Liver (tissue), 9 donors: ENCODE results near the gene PALM3. TPM values are rescaled to one million over a fixed set of nuclear protein-coding genes. Genes with fewer than 3 reads are reported as not detected.

Source experiments
- DNase-seq: peaks from one replicate; pipeline ENCODE4 v3.0.0-alpha.2; 2017; ENCODE audit warnings: low spot score
- H3K27ac ChIP-seq, 2 donors: one replicate each; pipeline ENCODE4 v1.7.0; 2013; ENCODE audit warnings: inconsistent platforms in 2 of 2, low read length in 2 of 2, control low read depth in 1 of 2, low read depth in 1 of 2, mild to moderate bottlenecking in 1 of 2
- H3K27me3 ChIP-seq, 4 donors: one replicate each; pipeline versions ENCODE4 v1.6.1 to v1.7.0; 2013; ENCODE audit warnings: low read length in 3 of 4, inconsistent platforms in 1 of 4, mild to moderate bottlenecking in 1 of 4, moderate library complexity in 1 of 4; ENCODE audit not compliant: control insufficient read depth in 4 of 4, insufficient read depth in 4 of 4
- H3K36me3 ChIP-seq, 4 donors: one replicate each; pipeline versions ENCODE4 v1.6.1 to v1.7.0; 2013; ENCODE audit warnings: low read length in 3 of 4, mild to moderate bottlenecking in 3 of 4, low read depth in 1 of 4, moderate library complexity in 1 of 4; ENCODE audit not compliant: control insufficient read depth in 4 of 4, insufficient read depth in 3 of 4
- H3K4me1 ChIP-seq, 4 donors: one replicate each; pipeline versions ENCODE4 v1.6.1 to v1.7.0; 2013; ENCODE audit warnings: low read length in 3 of 4, mild to moderate bottlenecking in 3 of 4, moderate library complexity in 1 of 4; ENCODE audit not compliant: control insufficient read depth in 4 of 4, insufficient read depth in 4 of 4
- H3K4me3 ChIP-seq, 3 donors: one replicate each; pipeline versions ENCODE4 v1.6.1 to v1.7.0; 2013; ENCODE audit warnings: low read length in 3 of 3, control low read depth in 1 of 3, low read depth in 1 of 3, mild to moderate bottlenecking in 1 of 3
- H3K9ac ChIP-seq, 2 donors: one replicate each; pipeline ENCODE4 v1.7.0; 2013; ENCODE audit warnings: low read length in 2 of 2, mild to moderate bottlenecking in 2 of 2, moderate library complexity in 2 of 2, control low read depth in 1 of 2, low read depth in 1 of 2
- H3K9me3 ChIP-seq, 4 donors: one replicate each; pipeline versions ENCODE4 v1.6.1 to v1.7.0; 2013; ENCODE audit warnings: low read length in 3 of 4; ENCODE audit not compliant: control insufficient read depth in 4 of 4
- EGR1 ChIP-seq, 2 donors: IDR thresholded peaks; 2 replicates each; pipeline ENCODE4 v1.6.1; 2016 to 2018; ENCODE audit warnings: antibody characterized with exemption in 2 of 2, low read depth in 2 of 2
- FOXA1 ChIP-seq: IDR thresholded peaks from 2 replicates; pipeline ENCODE4 v1.6.1; 2016; ENCODE audit warnings: antibody characterized with exemption
- FOXA2 ChIP-seq: IDR thresholded peaks from 2 replicates; pipeline ENCODE4 v1.6.1; 2016; ENCODE audit warnings: antibody characterized with exemption
- GABPA ChIP-seq, 2 donors: IDR thresholded peaks in 1 of 2; conservative IDR thresholded peaks in 1 of 2; 2 replicates each; pipeline ENCODE4 v1.6.1; 2016; ENCODE audit warnings: antibody characterized with exemption in 2 of 2, mild to moderate bottlenecking in 1 of 2, moderate library complexity in 1 of 2
- HNF4A ChIP-seq, 2 donors: conservative IDR thresholded peaks; 2 replicates each; pipeline ENCODE4 v1.6.1; 2016; ENCODE audit warnings: antibody characterized with exemption in 2 of 2, mild to moderate bottlenecking in 2 of 2
- HNF4G ChIP-seq: IDR thresholded peaks from 2 replicates; pipeline ENCODE4 v1.6.1; 2016; ENCODE audit warnings: antibody characterized with exemption
- NR2F2 ChIP-seq: IDR thresholded peaks from 2 replicates; pipeline ENCODE4 v1.6.1; 2016; ENCODE audit warnings: antibody characterized with exemption
- RAD21 ChIP-seq, 2 donors: IDR thresholded peaks; 2 replicates each; pipeline ENCODE4 v1.6.1; 2016; ENCODE audit warnings: antibody characterized with exemption in 2 of 2, mild to moderate bottlenecking in 2 of 2
- RXRA ChIP-seq, 2 donors: IDR thresholded peaks; 2 replicates each; pipeline ENCODE4 v1.6.1; 2017 to 2018; ENCODE audit warnings: antibody characterized with exemption in 2 of 2, mild to moderate bottlenecking in 1 of 2
- SP1 ChIP-seq: IDR thresholded peaks from 2 replicates; pipeline ENCODE4 v1.6.1; 2018; ENCODE audit warnings: antibody characterized with exemption, mild to moderate bottlenecking
- TAF1 ChIP-seq: conservative IDR thresholded peaks from 2 replicates; pipeline ENCODE4 v1.6.1; 2016; ENCODE audit warnings: antibody characterized with exemption, mild to moderate bottlenecking
- YY1 ChIP-seq: IDR thresholded peaks from 2 replicates; pipeline ENCODE4 v1.6.1; 2016; ENCODE audit warnings: antibody characterized with exemption, mild to moderate bottlenecking
- WGBS: extraction: QIAGEN DNeasy Blood & Tissue Kit; methylation state at CpG from one replicate; pipeline ENCODE4 v1.1.7; 2013; 5-methylcytosine and 5-hydroxymethylcytosine counted together
- polyA plus RNA-seq, 2 donors: library from polyadenylated mRNA; stranded (reverse) in 1 of 2; unstranded in 1 of 2; fragments of 200-250 nt in 1 of 2; fragments of >200 nt in 1 of 2; fragmentation: Nextera tagmentation in 1 of 2; extraction: Ambion mirVana in 1 of 2; gene quantifications; one replicate each; pipeline versions ENCODE4 v1.2.1 to v1.2.3, GENCODE V29; 2013 to 2015
- total RNA-seq, 2 donors: library from RNA; depleted of rRNA; stranded (reverse); fragments of >200 nt; gene quantifications; one replicate each; pipeline ENCODE4 v1.2.3, GENCODE V29; 2014
- TF ChIP-seq, protein P1 (sequence below): fragments of 150-350 bp; IDR thresholded peaks from 2 replicates; pipeline ENCODE4 v1.5.1; 2017; ENCODE audit warnings: improper control_type of control experiment, low read depth, low read length; ENCODE audit not compliant: missing input control
- TF ChIP-seq, protein P2 (sequence below): IDR thresholded peaks from 2 replicates; pipeline ENCODE4 v1.6.1; 2016; ENCODE audit warnings: antibody characterized with exemption
- TF ChIP-seq, protein P3 (sequence below): IDR thresholded peaks from 2 replicates; pipeline ENCODE4 v1.6.1; 2016; ENCODE audit warnings: antibody characterized with exemption
- TF ChIP-seq, protein P4 (sequence below): IDR thresholded peaks from 2 replicates; pipeline ENCODE4 v1.6.1; 2016; ENCODE audit warnings: antibody characterized with exemption
- TF ChIP-seq, protein P5 (sequence below): IDR thresholded peaks from 2 replicates; pipeline ENCODE4 v1.6.1; 2016; ENCODE audit warnings: antibody characterized with exemption, mild to moderate bottlenecking
- donor health status: healthy.
- donor health status: healthy.
- donor health status: healthy.
- donor health status: healthy.
- donor health status: healthy.

PALM3 gene
- total and polyA plus RNA-seq, 4 donors = 1.4 to 17.9 (median 5.9) TPM

DNA sequence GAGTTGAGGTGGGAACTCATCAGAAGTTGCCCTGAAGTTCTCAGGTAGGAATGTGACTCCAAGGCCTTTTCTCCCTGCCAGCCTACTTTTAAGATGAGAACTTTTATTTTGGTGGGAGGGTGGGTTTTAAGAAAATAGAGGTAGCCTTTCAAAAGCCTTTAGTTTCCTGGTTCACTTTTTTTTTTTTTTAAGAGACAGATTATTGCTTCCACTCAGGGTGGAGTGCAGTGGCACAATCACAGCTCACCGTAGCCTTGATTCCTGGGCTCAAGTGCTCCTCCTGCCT lies 20.7 kb upstream of the PALM3 start:
- 85% methylated on average over 1 of the region's 1 CpG for WGBS
- Histone ChIP-seq H3K27ac (no peak overlapping the region), H3K36me3 (peaks cover 0 to 3% (median 0%) of the 10 kb centered on the region in 4 donors), H3K4me3 (peak overlapping the region in 1 of 3 donors; percentile 84), H3K9ac (peak overlapping the region in 1 of 2 donors; percentile 12), H3K9me3 (no peaks in the 10 kb centered on the region), H3K4me1 (peaks cover 8 to 28% (median 17%) of the 10 kb centered on the region in 4 donors), H3K27me3 (no peaks in the 10 kb centered on the region)
- no peak for DNase-seq
- TF ChIP-seq FOXA2 = no peak
- TF ChIP-seq TAF1 = no peak
- TF ChIP-seq EGR1 (IDR thresholded peaks at IDR 0.05; ENCODE audit: low read depth in 2 of 2) = no peak

DNA sequence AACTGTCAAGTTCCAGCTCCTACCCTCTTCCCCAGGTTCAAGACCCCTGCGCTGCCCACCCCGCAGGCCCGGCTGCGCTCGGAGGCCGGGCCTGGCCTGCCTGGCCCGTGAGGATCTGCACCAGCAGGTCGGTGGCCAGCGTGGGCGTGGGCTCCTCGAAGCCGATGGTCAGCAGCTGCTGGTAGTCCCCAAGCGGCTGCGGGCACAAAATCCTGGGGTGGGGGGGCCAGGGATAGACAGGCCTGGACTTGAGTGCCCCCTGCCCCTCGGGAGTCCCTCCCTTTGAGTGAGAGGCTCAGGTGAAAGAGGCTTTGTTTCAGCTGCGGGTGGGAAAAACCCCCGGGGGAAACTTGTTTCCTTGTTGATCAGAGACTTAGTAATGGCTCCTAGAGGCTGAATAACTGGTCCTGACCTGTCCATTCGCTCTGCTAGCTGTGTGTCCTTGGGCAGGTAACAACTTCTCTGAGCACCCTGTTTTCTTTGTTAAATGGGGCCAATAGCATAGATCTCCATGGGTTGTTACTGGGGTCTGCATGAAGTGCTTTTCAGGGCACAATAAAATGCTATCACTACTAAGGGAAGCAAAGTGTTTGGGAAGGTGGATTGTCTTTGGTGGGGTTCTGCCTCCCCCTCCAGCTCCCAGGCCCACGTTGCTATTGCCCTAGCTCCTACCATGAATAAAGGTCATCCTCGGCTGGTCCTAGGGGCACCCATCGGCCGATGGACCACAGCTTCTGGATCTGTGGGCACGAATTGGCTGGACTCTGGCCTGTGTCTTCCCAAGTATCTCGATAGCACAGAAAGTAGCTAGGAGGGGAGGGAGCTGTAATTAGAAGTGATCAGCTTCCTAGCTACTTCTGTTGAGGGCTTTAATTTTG lies 20.2 kb upstream of the PALM3 start:
- no peak for DNase-seq
- Histone ChIP-seq H3K9ac (peak overlapping the region; percentile 79 to 91), H3K27ac (peak overlapping the region; percentile 87 to 94), H3K27me3 (no peaks in the 10 kb centered on the region), H3K36me3 (peaks cover 0 to 3% (median 0%) of the 10 kb centered on the region in 4 donors), H3K4me1 (peaks cover 8 to 28% (median 17%) of the 10 kb centered on the region in 4 donors), H3K4me3 (peak overlapping the region; percentile 84 to 91 (median 91)), H3K9me3 (no peaks in the 10 kb centered on the region)
- 9% methylated on average over 24 of the region's 24 CpGs for WGBS
- TF ChIP-seq NR2F2 (no peak), EGR1 (IDR thresholded peaks at IDR 0.05; ENCODE audit: low read depth in 2 of 2) (peak in 1 of 2 donors; percentile 18), GABPA (IDR thresholded peaks at IDR 0.05 in 1 of 2, conservative IDR thresholded peaks at IDR 0.05 in 1 of 2) (no peak)

DNA sequence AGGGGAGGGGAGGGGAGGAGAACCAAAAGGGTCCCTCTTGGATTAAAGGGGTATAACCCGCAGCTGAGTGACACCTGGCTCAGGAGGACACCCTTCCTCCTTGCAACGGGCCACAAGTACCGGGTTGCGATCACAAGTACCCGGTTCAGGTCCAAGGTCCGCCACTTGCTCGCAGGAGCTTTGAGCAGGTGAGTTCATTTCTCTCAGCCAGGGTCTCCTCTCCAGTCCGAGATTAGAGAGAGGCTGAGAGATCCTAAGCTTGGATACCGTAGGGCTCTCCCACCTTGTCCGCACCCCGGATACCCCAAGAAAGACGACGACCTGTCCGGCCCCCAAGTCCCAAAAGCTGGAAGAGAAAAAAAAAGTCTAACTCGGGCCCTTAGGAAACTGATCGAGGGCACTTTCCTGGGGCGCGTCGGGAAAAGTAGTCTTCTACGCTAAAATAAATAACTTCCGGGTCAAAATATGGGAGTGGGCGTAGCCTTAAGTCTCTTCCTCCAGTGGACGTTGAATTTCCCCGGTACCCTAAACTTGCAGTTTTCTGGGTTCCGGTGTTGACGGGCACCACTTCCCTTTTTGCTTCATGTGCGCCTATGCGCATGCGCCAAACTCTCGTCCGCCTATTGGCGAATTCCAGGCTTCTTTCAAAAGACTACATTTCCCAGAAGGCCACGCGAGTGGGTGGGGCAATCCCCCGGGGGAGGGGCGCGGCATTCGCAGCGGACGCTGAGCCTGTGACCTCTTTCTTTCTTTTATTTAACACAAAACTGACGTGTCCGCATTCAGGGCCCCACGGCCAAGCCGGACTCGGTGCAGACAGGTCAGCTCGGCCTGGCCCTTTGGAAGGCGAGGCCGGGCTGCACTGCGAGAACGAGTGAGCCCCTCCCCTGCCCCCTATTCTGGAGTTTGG lies 19.3 kb upstream of the PALM3 start:
- Histone ChIP-seq H3K9ac (peak overlapping the region; percentile 91 to 95), H3K27me3 (no peaks in the 10 kb centered on the region), H3K27ac (peak overlapping the region; percentile 92 to 94), H3K4me1 (peaks cover 8 to 28% (median 17%) of the 10 kb centered on the region in 4 donors), H3K36me3 (peaks cover 0 to 3% (median 0%) of the 10 kb centered on the region in 4 donors), H3K9me3 (no peaks in the 10 kb centered on the region), H3K4me3 (peak overlapping the region; percentile 84 to 93 (median 91))
- WGBS = under 1% methylated on average over 50 of the region's 50 CpGs
- peak; percentile 99 for DNase-seq
- TF ChIP-seq TAF1 (peak; percentile 77), HNF4G (peak; percentile 38), FOXA1 (peak; percentile 17), SP1 (peak; percentile 89), RXRA (IDR thresholded peaks at IDR 0.05) (peak; percentile 53 to 78), EGR1 (IDR thresholded peaks at IDR 0.05; ENCODE audit: low read depth in 2 of 2) (peak; percentile 80 to 89), FOXA2 (no peak), YY1 (peak; percentile 83), HNF4A (conservative IDR thresholded peaks at IDR 0.05) (peak; percentile 58 to 76), RAD21 (IDR thresholded peaks at IDR 0.05) (peak; percentile 20 to 22)
- TF ChIP-seq, protein P1, sequence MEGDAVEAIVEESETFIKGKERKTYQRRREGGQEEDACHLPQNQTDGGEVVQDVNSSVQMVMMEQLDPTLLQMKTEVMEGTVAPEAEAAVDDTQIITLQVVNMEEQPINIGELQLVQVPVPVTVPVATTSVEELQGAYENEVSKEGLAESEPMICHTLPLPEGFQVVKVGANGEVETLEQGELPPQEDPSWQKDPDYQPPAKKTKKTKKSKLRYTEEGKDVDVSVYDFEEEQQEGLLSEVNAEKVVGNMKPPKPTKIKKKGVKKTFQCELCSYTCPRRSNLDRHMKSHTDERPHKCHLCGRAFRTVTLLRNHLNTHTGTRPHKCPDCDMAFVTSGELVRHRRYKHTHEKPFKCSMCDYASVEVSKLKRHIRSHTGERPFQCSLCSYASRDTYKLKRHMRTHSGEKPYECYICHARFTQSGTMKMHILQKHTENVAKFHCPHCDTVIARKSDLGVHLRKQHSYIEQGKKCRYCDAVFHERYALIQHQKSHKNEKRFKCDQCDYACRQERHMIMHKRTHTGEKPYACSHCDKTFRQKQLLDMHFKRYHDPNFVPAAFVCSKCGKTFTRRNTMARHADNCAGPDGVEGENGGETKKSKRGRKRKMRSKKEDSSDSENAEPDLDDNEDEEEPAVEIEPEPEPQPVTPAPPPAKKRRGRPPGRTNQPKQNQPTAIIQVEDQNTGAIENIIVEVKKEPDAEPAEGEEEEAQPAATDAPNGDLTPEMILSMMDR = no peak
- TF ChIP-seq, protein P2, sequence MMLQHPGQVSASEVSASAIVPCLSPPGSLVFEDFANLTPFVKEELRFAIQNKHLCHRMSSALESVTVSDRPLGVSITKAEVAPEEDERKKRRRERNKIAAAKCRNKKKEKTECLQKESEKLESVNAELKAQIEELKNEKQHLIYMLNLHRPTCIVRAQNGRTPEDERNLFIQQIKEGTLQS = peak; percentile 58
- TF ChIP-seq, protein P3, sequence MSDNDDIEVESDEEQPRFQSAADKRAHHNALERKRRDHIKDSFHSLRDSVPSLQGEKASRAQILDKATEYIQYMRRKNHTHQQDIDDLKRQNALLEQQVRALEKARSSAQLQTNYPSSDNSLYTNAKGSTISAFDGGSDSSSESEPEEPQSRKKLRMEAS = peak; percentile 62
- TF ChIP-seq, protein P4, sequence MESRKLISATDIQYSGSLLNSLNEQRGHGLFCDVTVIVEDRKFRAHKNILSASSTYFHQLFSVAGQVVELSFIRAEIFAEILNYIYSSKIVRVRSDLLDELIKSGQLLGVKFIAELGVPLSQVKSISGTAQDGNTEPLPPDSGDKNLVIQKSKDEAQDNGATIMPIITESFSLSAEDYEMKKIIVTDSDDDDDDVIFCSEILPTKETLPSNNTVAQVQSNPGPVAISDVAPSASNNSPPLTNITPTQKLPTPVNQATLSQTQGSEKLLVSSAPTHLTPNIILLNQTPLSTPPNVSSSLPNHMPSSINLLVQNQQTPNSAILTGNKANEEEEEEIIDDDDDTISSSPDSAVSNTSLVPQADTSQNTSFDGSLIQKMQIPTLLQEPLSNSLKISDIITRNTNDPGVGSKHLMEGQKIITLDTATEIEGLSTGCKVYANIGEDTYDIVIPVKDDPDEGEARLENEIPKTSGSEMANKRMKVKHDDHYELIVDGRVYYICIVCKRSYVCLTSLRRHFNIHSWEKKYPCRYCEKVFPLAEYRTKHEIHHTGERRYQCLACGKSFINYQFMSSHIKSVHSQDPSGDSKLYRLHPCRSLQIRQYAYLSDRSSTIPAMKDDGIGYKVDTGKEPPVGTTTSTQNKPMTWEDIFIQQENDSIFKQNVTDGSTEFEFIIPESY = peak; percentile 80
- TF ChIP-seq, protein P5, sequence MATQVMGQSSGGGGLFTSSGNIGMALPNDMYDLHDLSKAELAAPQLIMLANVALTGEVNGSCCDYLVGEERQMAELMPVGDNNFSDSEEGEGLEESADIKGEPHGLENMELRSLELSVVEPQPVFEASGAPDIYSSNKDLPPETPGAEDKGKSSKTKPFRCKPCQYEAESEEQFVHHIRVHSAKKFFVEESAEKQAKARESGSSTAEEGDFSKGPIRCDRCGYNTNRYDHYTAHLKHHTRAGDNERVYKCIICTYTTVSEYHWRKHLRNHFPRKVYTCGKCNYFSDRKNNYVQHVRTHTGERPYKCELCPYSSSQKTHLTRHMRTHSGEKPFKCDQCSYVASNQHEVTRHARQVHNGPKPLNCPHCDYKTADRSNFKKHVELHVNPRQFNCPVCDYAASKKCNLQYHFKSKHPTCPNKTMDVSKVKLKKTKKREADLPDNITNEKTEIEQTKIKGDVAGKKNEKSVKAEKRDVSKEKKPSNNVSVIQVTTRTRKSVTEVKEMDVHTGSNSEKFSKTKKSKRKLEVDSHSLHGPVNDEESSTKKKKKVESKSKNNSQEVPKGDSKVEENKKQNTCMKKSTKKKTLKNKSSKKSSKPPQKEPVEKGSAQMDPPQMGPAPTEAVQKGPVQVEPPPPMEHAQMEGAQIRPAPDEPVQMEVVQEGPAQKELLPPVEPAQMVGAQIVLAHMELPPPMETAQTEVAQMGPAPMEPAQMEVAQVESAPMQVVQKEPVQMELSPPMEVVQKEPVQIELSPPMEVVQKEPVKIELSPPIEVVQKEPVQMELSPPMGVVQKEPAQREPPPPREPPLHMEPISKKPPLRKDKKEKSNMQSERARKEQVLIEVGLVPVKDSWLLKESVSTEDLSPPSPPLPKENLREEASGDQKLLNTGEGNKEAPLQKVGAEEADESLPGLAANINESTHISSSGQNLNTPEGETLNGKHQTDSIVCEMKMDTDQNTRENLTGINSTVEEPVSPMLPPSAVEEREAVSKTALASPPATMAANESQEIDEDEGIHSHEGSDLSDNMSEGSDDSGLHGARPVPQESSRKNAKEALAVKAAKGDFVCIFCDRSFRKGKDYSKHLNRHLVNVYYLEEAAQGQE = peak; percentile 80
